ENCODE measurements around the gene CLIC3.

DNA sequence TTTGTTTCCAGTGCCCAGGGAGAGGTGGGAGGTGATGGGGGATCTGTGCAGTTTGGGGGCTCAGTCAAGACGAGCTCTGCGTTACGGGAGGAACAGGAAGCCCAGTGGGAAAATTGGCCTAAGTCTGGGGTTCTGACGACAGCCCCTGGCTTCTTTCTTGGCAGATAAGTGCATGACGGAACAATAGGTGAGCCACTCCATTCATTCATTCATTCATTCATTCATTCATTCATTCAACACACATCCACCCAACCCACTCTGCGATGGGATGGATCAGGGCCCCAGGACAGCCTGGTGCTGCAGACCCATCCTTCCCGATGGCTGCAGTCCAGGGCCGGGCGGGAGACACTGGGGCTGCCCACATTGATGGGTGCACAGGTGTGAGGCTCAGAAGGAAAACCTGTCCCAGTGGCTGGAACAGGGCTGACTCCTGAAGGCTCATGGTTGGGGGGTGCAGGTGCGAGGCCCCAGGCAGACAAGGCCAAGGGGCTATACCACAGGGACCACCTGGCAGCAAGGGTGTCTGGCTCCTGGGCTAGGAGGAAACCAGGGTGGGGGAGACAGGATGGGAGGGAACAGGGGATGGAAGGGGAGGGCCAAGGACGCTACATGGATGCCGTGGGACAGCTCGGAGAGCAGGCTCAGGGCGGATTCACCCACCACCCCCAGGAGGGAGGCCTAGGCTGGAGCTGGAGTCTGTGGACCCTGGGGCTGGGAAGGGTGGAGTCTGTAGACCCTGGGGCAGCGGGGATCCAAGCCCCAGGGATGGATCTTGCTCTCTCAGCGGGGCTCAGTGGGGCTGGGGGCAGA, 15.5 kb downstream of the CLIC3 start:
- no peak for TF ChIP-seq ZNF274 (IDR thresholded peaks at IDR 0.05; ENCODE audit: low read depth, low read length)
- no peak for TF ChIP-seq SUZ12 (IDR thresholded peaks at IDR 0.05; ENCODE audit: extremely low read depth, insufficient read depth, insufficient read length)
- no peak for TF ChIP-seq YY1 (IDR thresholded peaks at IDR 0.05; ENCODE audit: insufficient read depth, insufficient read length)
